Effector CD4-positive, alpha-beta T cell (primary cell): ENCODE data around the gene MCRIP1.
A peak's percentile ranks its signal among the peaks of the same experiment; 100 is the strongest.

Experiments
- DNase-seq: peaks from one replicate; pipeline ENCODE4 v3.0.0-alpha.2; 2020

MCRIP1 gene

GRCh38 chr17:81860756-81861568 lies 27.9 kb upstream of the MCRIP1 start:
- peak; percentile 98 for DNase-seq

GRCh38 chr17:81859906-81860755 lies 27.0 kb upstream of the MCRIP1 start, which contains the start of gene P4HB:
Gene P4HB (minus strand): TSS chr17:81860535. CDS start chr17:81860471, 64 bp downstream.
- no peak for DNase-seq

DNA sequence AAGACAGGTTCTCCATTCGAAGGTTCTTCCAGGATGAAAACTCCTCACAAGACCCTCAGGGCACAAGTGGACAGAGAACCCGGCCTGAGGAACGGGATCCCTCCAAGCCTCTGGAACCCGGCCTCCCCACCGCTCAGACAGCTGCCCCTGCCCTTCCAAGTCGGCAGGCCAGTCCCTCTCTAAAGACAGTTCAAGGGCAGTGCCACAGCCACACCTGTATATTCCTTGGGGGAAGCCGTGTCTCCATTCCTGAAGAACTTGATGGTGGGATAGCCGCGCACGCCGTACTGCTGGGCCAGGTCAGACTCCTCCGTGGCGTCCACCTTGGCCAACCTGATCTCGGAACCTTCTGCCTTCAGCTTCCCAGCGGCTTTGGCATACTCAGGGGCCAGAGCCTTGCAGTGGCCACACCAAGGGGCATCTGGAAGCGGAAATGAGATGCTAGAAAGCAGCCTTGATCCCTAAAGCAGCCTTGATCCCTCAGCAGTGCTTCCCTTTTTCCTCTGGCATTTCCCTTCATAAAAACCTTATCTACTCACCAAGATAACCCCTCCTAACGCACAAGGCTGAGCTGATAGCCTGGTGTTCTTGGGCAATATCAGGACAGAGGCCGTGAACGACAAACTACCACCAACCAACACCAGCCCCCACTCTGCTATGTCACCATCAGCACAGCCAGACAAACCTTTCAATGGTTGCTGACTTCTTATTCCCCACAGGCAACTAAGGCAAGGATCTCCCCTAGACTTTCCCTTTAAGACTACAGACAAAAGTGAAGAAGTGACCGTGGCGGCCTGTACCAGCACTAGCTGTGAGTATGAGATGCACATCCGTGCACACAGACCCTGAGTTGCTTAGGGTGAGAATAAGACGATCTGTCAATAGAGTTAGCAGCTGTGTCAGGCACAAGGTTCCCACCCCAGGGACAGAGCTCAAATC lies 26.1 kb upstream of the MCRIP1 start:
- no peak for DNase-seq

DNA sequence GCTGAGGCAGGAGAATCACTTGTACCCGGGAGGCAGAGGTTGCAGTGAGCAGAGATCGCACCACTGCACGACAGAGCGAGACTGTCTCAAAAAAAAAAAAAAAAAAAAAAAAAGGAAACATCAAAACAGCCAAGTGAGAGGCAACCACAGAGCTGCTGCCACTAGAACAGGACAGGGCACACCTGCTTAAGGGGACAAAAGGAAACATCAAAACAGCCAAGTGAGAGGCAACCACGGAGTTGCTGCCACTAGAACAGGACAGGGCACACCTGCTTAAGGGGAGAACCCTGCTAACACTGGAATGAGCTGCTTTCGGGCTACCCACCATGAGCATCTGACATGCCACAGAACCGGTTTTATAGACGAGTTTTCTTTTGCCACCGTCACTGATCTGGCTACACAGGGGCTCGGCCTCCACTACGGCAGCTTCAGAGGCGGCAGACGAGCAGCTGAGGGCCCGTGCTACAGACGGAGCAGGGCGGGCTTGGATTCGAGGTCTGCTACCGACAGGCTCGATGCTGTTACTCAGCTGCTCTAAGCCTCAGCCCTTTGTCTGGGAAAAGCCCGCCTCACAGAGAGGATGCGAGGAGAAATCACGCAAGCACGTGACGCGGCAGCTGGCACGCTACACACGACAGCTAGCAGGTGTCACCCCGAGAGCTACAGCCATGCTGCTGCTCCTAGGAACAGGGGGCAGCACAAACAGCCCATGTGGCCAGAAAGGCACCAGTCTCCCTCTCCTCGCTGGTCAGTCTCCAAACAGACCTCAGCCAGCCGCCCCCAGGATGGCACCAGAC lies 25.3 kb upstream of the MCRIP1 start:
- DNase-seq = no peak

DNA sequence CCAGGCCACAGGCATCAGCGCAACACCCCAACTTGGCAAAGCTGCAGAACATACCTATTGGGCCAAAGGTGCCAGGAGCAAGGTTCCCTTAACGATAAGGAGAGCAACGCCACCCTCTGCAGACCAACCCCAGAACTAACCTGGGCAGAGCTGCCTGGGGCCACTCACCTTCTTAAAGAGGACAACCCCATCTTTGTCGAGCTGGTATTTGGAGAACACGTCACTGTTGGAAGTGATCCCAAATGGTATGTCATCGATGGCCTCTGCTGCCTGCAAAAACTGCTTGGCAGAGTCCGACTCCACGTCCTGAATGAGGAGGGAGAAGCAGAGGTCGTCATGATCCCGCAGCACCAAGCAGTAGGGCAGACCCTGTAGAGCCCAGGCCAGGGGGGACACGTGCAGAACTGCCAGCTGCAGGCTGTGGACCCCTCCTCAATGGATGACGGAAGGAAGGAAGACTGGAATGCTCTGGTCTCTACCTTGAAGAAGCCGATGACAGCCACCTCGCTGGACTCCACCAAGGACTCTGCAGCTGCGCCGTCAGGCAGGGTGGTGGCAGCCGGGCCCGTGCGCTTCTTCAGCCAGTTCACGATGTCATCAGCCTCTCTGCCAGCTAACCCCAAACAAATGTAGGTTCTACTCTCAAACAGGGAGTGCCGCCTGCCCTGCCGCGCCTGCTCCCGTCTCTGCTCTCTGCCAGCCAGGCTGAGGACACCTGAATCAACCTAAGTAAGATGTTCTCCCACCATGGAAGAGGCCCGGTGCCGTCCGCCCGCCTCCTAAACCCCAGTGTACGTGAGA lies 22.1 kb upstream of the MCRIP1 start:
- no peak for DNase-seq

DNA sequence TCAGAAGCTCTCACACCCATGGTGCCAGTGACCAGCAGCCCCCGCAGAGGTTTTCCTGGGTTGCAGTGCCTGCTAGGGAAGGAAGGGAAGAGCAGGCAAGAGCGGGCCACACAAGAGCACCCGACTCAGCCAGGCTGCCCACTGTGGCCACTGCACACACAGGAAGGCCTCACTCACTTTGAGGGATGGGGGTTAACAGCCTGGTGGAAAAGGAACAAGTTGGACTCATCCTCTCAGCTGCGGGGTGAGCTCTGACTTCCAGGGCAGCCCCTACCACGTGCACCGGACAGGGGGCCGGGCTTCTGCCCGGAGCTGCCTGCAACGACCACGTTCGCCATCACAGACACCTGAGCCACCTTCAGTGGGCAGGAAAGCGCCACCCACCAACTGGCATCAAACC lies 19.1 kb upstream of the MCRIP1 start:
- no peak for DNase-seq

- no peak for DNase-seq
Measured at GRCh38 chr17:81851423-81851822, 18.3 kb upstream of the MCRIP1 start.

GRCh38 chr17:81849457-81849856 lies 16.4 kb upstream of the MCRIP1 start:
- DNase-seq = no peak

DNA sequence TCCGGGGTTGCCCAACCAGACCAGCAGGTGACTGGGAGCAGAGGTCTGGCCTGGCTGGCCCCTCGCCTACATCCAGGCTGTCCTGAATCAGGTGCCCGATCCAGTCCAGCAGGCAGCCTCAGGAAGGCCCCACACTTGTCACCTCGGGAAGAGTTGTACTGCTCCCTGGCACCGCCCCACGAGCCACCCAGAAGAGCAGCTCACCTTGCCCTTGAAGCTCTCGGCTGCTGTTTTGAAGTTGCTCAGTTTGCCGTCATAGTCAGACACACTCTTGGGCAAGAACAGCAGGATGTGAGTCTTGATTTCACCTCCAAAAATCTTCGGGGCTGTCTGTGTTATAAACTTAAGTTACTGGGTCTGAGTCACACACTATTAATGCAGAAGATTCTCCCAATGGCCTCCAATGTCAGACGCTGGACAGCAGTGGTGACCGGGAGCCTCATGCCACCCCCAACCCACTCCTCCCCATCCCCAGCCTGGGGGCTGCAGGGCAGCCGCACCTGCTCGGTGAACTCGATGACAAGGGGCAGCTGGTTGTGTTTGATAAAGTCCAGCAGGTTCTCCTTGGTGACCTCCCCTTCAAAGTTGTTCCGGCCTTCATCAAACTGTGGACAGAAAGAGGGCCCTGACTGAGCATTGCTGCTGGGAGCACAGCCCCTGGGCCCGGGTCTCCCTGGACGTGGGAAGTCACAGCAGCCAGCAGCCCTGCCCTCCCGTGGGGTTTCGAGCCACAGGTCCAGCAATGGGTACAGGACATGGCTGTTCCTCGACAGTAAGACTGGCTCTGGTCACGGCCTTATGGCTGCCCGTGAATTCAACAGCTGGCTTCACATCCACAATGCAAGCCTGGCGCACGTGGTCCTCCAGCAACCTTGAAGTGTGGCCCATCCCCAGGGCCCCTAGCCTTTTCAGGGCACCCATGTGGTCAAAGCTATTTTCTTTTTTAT lies 13.9 kb upstream of the MCRIP1 start:
- no peak for DNase-seq

GRCh38 chr17:81845881-81846742 lies 13.0 kb upstream of the MCRIP1 start:
- no peak for DNase-seq

GRCh38 chr17:81845361-81845760 lies 12.3 kb upstream of the MCRIP1 start:
- no peak for DNase-seq

DNA sequence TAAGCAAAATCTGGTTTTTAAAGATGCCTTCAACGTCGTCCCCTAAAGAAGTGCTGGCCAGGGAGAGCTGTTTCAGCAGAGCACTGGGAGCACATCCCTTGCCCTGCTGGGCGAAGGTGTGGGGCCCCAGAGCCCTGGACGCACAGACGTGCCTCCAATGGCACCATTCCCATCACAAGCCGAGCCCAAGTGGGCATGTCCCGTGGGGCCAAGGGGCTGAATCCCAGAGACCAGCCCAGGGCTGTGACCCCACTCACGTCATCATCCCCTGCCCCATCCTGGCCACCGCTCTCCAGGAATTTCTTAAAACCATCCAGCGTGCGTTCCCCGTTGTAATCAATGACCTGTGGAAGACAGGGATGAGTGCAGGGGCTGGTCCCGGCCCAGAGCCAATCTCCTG lies 11.8 kb upstream of the MCRIP1 start:
- no peak for DNase-seq

DNA sequence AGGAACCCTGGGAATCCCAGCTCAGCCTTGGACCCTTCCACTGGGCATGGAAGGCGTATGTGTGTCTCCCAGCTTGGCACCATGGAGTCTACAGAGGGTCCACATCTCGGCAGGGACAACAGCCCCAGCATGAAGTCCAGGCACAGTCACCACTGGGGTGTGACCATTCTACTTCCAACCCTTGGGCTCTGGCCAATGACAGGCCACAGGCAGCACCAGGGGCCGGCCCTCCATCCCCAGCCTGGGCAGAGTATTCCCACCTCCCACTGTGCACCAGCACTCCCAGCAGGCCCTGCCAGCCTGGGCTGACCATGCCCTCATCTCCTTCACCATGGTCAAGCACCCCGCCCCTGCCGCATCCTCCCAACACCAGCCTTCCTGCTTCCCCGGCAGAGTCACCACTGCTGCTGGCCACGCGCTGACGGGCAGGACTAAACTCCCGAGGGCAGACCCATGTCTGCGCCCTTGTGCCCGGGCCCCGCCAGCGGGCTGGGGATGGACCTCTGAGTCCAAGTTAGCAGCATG lies 11.3 kb upstream of the MCRIP1 start:
- DNase-seq = no peak

GRCh38 chr17:81843713-81844326 lies 10.7 kb upstream of the MCRIP1 start:
- no peak for DNase-seq

GRCh38 chr17:81842725-81843504 lies 9.8 kb upstream of the MCRIP1 start:
- DNase-seq = no peak

GRCh38 chr17:81842378-81842724 lies 9.3 kb upstream of the MCRIP1 start:
- no peak for DNase-seq

DNA sequence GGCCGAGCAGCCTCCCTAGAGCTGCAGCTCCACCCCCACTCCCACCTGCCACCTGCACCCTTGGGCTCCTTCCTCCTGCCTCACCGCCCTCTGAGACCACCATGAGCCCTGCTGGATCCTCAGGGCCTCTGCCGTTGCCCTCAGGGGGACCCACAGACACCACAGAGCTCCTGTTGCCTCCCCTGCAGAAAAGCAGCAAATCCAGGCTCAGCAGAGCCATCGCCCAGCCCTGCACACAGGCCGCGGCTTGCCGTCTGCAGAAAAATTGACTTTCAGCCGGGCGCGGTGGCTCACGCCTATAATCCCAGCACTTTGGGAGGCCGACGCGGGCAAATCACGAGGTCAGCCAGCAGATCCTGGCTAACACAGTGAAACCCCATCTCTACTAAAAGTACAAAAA lies 8.8 kb upstream of the MCRIP1 start:
- no peak for DNase-seq
